Neutrophil (primary cell): ENCODE data around the gene CNNM1.

Source experiments
- H3K27ac ChIP-seq: fragments of 200-600 bp; sonication (generic); 2 replicates; pipeline ENCODE4 v1.5.1; 2016; ENCODE audit warnings: mild to moderate bottlenecking, moderate library complexity
- H3K27me3 ChIP-seq: fragments of 200-600 bp; sonication (generic); 2 replicates; pipeline ENCODE4 v1.6.0; 2016; ENCODE audit warnings: mild to moderate bottlenecking
- H3K36me3 ChIP-seq: fragments of 200-600 bp; sonication (generic); 2 replicates; pipeline ENCODE4 v1.5.1; 2017
- H3K4me1 ChIP-seq, 2 experiments: fragments of 200-600 bp in 1 of 2; sonication (generic) in 1 of 2; 1 replicate in 1 of 2; 2 replicates in 1 of 2; pipeline versions ENCODE4 v1.5.1 to v1.6.1; 2013 to 2016; ENCODE audit warnings: low read depth in 1 of 2, low read length in 1 of 2, mild to moderate bottlenecking in 1 of 2, moderate library complexity in 1 of 2; ENCODE audit not compliant: control insufficient read depth in 1 of 2, insufficient read depth in 1 of 2
- H3K4me3 ChIP-seq, 2 experiments: fragments of 200-600 bp in 1 of 2; sonication (generic) in 1 of 2; 1 replicate in 1 of 2; 2 replicates in 1 of 2; pipeline ENCODE4 v1.5.1; 2013 to 2016; ENCODE audit warnings: low read depth in 1 of 2, low read length in 1 of 2, mild to moderate bottlenecking in 1 of 2, moderate library complexity in 1 of 2
- H3K9me3 ChIP-seq: fragments of 200-600 bp; sonication (generic); 2 replicates; pipeline ENCODE4 v1.5.1; 2016
- CTCF ChIP-seq: fragments of 200-600 bp; sonication (generic); IDR thresholded peaks from 2 replicates; pipeline ENCODE4 v1.5.1; 2016; ENCODE audit warnings: antibody characterized with exemption

CNNM1 gene

GRCh38 chr10:99337901-99338300, 8.7 kb downstream of the CNNM1 start:
- peaks cover 34% of the 10 kb centered on the region for H3K27me3 ChIP-seq
- H3K4me1 ChIP-seq: no peaks in the 10 kb centered on the region
- H3K4me3 ChIP-seq: no peak overlapping the region
- TF ChIP-seq CTCF: no peak
- no peak overlapping the region for H3K27ac ChIP-seq
- no peaks in the 10 kb centered on the region for H3K9me3 ChIP-seq
- H3K36me3 ChIP-seq: no peaks in the 10 kb centered on the region

GRCh38 chr10:99339077-99339476, 9.9 kb downstream of the CNNM1 start:
- H3K27me3 ChIP-seq: peaks cover 23% of the 10 kb centered on the region
- H3K27ac ChIP-seq: no peak overlapping the region
- no peaks in the 10 kb centered on the region for H3K9me3 ChIP-seq
- H3K36me3 ChIP-seq: no peaks in the 10 kb centered on the region
- H3K4me1 ChIP-seq: no peaks in the 10 kb centered on the region
- TF ChIP-seq CTCF: no peak
- no peak overlapping the region for H3K4me3 ChIP-seq

GRCh38 chr10:99339563-99340047, 10.4 kb downstream of the CNNM1 start:
- Histone ChIP-seq H3K36me3 (no peaks in the 10 kb centered on the region), H3K4me3 (no peak overlapping the region), H3K27ac (no peak overlapping the region), H3K9me3 (no peaks in the 10 kb centered on the region), H3K27me3 (peaks cover 23% of the 10 kb centered on the region), H3K4me1 (no peaks in the 10 kb centered on the region)
- no peak for TF ChIP-seq CTCF

- Histone ChIP-seq H3K4me1 (no peaks in the 10 kb centered on the region), H3K27ac (no peak overlapping the region), H3K4me3 (no peak overlapping the region), H3K36me3 (no peaks in the 10 kb centered on the region), H3K9me3 (no peaks in the 10 kb centered on the region), H3K27me3 (peaks cover 23% of the 10 kb centered on the region)
- TF ChIP-seq CTCF: no peak
These were observed 11.5 kb downstream of the CNNM1 start for GRCh38 chr10:99340650-99341049.

GRCh38 chr10:99341248-99341647, 12.1 kb downstream of the CNNM1 start:
- TF ChIP-seq CTCF: no peak
- H3K4me3 ChIP-seq: no peak overlapping the region

More at GRCh38 chr10:99341248-99341647, 12.1 kb downstream of the CNNM1 start:
- Histone ChIP-seq H3K36me3 (no peaks in the 10 kb centered on the region), H3K27ac (no peak overlapping the region), H3K9me3 (no peaks in the 10 kb centered on the region), H3K4me1 (no peaks in the 10 kb centered on the region), H3K27me3 (peaks cover 23% of the 10 kb centered on the region)
